H1 (cell line): ENCODE results near the gene MTFP1. TPM values are rescaled to one million over a fixed set of nuclear protein-coding genes. Genes with fewer than 3 reads are reported as not detected.

Source experiments
- CTCF ChIA-PET: fragments of 300-600 bp; sonication (Branson Sonifier 250); formaldehyde crosslinking; loops from one replicate; lab custom pipeline; 2021; ENCODE audit not compliant: partially characterized antibody; lab: Charles Lee
- POLR2A ChIA-PET: fragments of 300-600 bp; sonication (Branson Sonifier 250); formaldehyde crosslinking; loops from one replicate; lab custom pipeline; 2021; ENCODE audit warnings: inconsistent platforms; ENCODE audit not compliant: partially characterized antibody; lab: Charles Lee
- DNase-seq, 2 experiments: peaks; one replicate each; pipeline versions ENCODE4 v3.0.0 to v3.0.0-alpha.2; 2010 to 2022; ENCODE audit warnings: low spot score in 2 of 2, low read depth in 1 of 2, mixed read lengths in 1 of 2
- FAIRE-seq: peaks from 2 replicates; lab custom pipeline; 2011; peaks lifted over from hg19 to GRCh38; lab: Jason Lieb, UNC
- H2AFZ ChIP-seq: 2 replicates; pipeline ENCODE4 v1.8.1; 2012; ENCODE audit warnings: low read length, inconsistent platforms
- H2AK5ac ChIP-seq: 2 replicates; pipeline ENCODE4 v1.6.1; 2013; ENCODE audit warnings: low read depth, low read length
- H2BK120ac ChIP-seq: replicated peaks from 2 replicates; pipeline ENCODE3; 2013; ENCODE audit warnings: low read depth, low read length, inconsistent platforms
- H2BK12ac ChIP-seq: 2 replicates; pipeline ENCODE4 v1.6.1; 2013; ENCODE audit warnings: low read depth, low read length
- H2BK15ac ChIP-seq: 2 replicates; pipeline ENCODE4 v1.6.1; 2013; ENCODE audit warnings: low read length
- H2BK20ac ChIP-seq: 2 replicates; pipeline ENCODE4 v1.6.1; 2013; ENCODE audit warnings: low read length
- H2BK5ac ChIP-seq: 2 replicates; pipeline ENCODE4 v1.6.1; 2013; ENCODE audit warnings: low read depth, low read length
- H3K14ac ChIP-seq: 2 replicates; pipeline ENCODE4 v1.6.1; 2013; ENCODE audit warnings: inconsistent platforms; ENCODE audit not compliant: insufficient read length
- H3K18ac ChIP-seq: 2 replicates; pipeline ENCODE4 v1.6.1; 2013; ENCODE audit warnings: low read length; ENCODE audit errors: extremely low read depth
- H3K23ac ChIP-seq: 2 replicates; pipeline ENCODE4 v1.6.1; 2013; ENCODE audit warnings: inconsistent platforms; ENCODE audit not compliant: insufficient read length
- H3K23me2 ChIP-seq: 2 replicates; pipeline ENCODE4 v1.6.1; 2013; ENCODE audit warnings: low read depth, low read length
- H3K27ac ChIP-seq: 2 replicates; pipeline ENCODE4 v1.6.1; 2011; ENCODE audit warnings: low read depth, low read length, inconsistent platforms
- H3K27me3 ChIP-seq, 4 experiments: replicated peaks in 1 of 4; 1 replicate in 1 of 4; 2 replicates in 3 of 4; pipeline versions ENCODE4 v1.6.1 to v1.8.1; 2011 to 2013; ENCODE audit warnings: low read length in 3 of 4, mild to moderate bottlenecking in 3 of 4, inconsistent platforms in 2 of 4, mixed read lengths in 2 of 4, moderate library complexity in 1 of 4; ENCODE audit not compliant: control insufficient read depth in 3 of 4, insufficient read depth in 3 of 4; ENCODE audit errors: extremely low read depth in 1 of 4
- H3K36me3 ChIP-seq, 4 experiments: 2 replicates each; pipeline versions ENCODE4 v1.6.1 to v1.8.1; 2011 to 2013; ENCODE audit warnings: mild to moderate bottlenecking in 4 of 4, low read length in 3 of 4, moderate library complexity in 2 of 4, control low read depth in 1 of 4, inconsistent platforms in 1 of 4; ENCODE audit not compliant: insufficient read depth in 4 of 4, control insufficient read depth in 2 of 4
- H3K4ac ChIP-seq: replicated peaks from 2 replicates; pipeline ENCODE3; 2013; ENCODE audit warnings: low read length, low read depth, mixed read lengths, inconsistent platforms; ENCODE audit not compliant: insufficient read length
- H3K4me1 ChIP-seq, 4 experiments: replicated peaks in 1 of 4; 1 replicate in 1 of 4; 2 replicates in 3 of 4; pipeline versions ENCODE4 v1.6.1 to v1.8.1; 2011 to 2013; ENCODE audit warnings: low read length in 3 of 4, inconsistent platforms in 2 of 4, mixed read lengths in 1 of 4; ENCODE audit not compliant: insufficient read depth in 4 of 4, control insufficient read depth in 3 of 4
- H3K4me2 ChIP-seq, 2 experiments: 2 replicates each; pipeline versions ENCODE4 v1.6.1 to v1.8.1; 2011 to 2013; ENCODE audit warnings: low read depth in 2 of 2, low read length in 2 of 2, control low read depth in 1 of 2, inconsistent platforms in 1 of 2, mild to moderate bottlenecking in 1 of 2; ENCODE audit not compliant: insufficient read depth in 1 of 2
- H3K4me3 ChIP-seq, 4 experiments: fragments of 200-600, 300-600 bp in 1 of 4; sonication (generic), shearing (Covaris generic), sonication (Bioruptor Twin) in 1 of 4; 2 replicates each; pipeline versions ENCODE4 v1.5.1 to v1.8.1; 2011 to 2016; ENCODE audit warnings: low read length in 4 of 4, low read depth in 3 of 4, control low read depth in 2 of 4, inconsistent platforms in 2 of 4, mild to moderate bottlenecking in 2 of 4, mixed read lengths in 1 of 4, moderate library complexity in 1 of 4; ENCODE audit not compliant: insufficient read depth in 2 of 4; ENCODE audit errors: extremely low read depth in 1 of 4
- H3K56ac ChIP-seq: replicated peaks from 2 replicates; pipeline ENCODE3; 2013; ENCODE audit warnings: low read depth, mild to moderate bottlenecking, mixed read lengths, low read length, inconsistent platforms; ENCODE audit not compliant: insufficient read length
- H3K79me1 ChIP-seq: 2 replicates; pipeline ENCODE4 v1.6.1; 2013; ENCODE audit warnings: low read depth, low read length, control low read depth
- H3K79me2 ChIP-seq, 2 experiments: 2 replicates each; pipeline versions ENCODE4 v1.6.1 to v1.8.1; 2012 to 2013; ENCODE audit warnings: low read length in 2 of 2, mild to moderate bottlenecking in 2 of 2, inconsistent platforms in 1 of 2; ENCODE audit not compliant: insufficient read depth in 2 of 2, control insufficient read depth in 1 of 2
- H3K9ac ChIP-seq, 4 experiments: replicated peaks in 1 of 4; 1 replicate in 1 of 4; 2 replicates in 3 of 4; pipeline versions ENCODE4 v1.6.1 to v1.8.1; 2011 to 2013; ENCODE audit warnings: low read depth in 3 of 4, low read length in 3 of 4, control low read depth in 2 of 4, mild to moderate bottlenecking in 2 of 4, moderate library complexity in 2 of 4, inconsistent platforms in 1 of 4; ENCODE audit errors: extremely low read depth in 1 of 4
- H3K9me3 ChIP-seq, 2 experiments: 2 replicates each; pipeline versions ENCODE4 v1.6.1 to v1.8.1; 2012 to 2013; ENCODE audit warnings: mild to moderate bottlenecking in 2 of 2, moderate library complexity in 2 of 2, control low read depth in 1 of 2, inconsistent platforms in 1 of 2, low read depth in 1 of 2, low read length in 1 of 2, mixed read lengths in 1 of 2; ENCODE audit not compliant: insufficient read depth in 2 of 2
- H4K20me1 ChIP-seq, 2 experiments: replicated peaks in 1 of 2; 2 replicates each; pipeline versions ENCODE3 to v1.8.1; 2011 to 2013; ENCODE audit warnings: inconsistent platforms in 2 of 2, low read length in 2 of 2, mild to moderate bottlenecking in 1 of 2; ENCODE audit not compliant: insufficient read depth in 2 of 2, control insufficient read depth in 1 of 2
- H4K5ac ChIP-seq: 2 replicates; pipeline ENCODE4 v1.6.1; 2013; ENCODE audit warnings: low read length, low read depth, mixed read lengths, inconsistent platforms; ENCODE audit not compliant: insufficient read length
- H4K8ac ChIP-seq: 2 replicates; pipeline ENCODE4 v1.8.0; 2013; ENCODE audit warnings: mild to moderate bottlenecking, moderate library complexity, low read length, inconsistent platforms; ENCODE audit not compliant: insufficient read depth; ENCODE audit errors: extremely low read depth
- H4K91ac ChIP-seq: replicated peaks from 2 replicates; pipeline ENCODE3; 2013; ENCODE audit warnings: low read length, mixed read lengths, inconsistent platforms; ENCODE audit not compliant: insufficient read length
- CBX8 ChIP-seq: fragments of 300-800, 300-1000 bp; sonication (generic); IDR thresholded peaks from 2 replicates; pipeline ENCODE4 v1.7.1; 2016; ENCODE audit warnings: low read depth, low read length, borderline replicate concordance
- GABPA ChIP-seq: IDR thresholded peaks from 2 replicates; pipeline ENCODE4 v1.6.1; 2011; ENCODE audit warnings: mild to moderate bottlenecking, low read length, moderate library complexity, borderline replicate concordance; ENCODE audit not compliant: insufficient read depth
- POU5F1 ChIP-seq: IDR thresholded peaks from 2 replicates; pipeline ENCODE4 v1.6.1; 2011; ENCODE audit warnings: low read depth, mild to moderate bottlenecking, low read length, moderate library complexity
- SAP30 ChIP-seq: fragments of 300-600 bp; sonication (generic); IDR thresholded peaks from 2 replicates; pipeline ENCODE4 v1.7.1; 2012; ENCODE audit warnings: low read length, moderate library complexity, mild to moderate bottlenecking, inconsistent platforms; ENCODE audit not compliant: insufficient read depth, insufficient replicate concordance
- SP1 ChIP-seq: IDR thresholded peaks from 2 replicates; pipeline ENCODE4 v1.6.1; 2011; ENCODE audit warnings: low read depth, low read length
- TCF12 ChIP-seq: IDR thresholded peaks from 2 replicates; pipeline ENCODE4 v1.6.1; 2011; ENCODE audit warnings: low read depth, mild to moderate bottlenecking, low read length
- TEAD4 ChIP-seq: IDR thresholded peaks from 2 replicates; pipeline ENCODE4 v1.6.1; 2012; ENCODE audit warnings: low read depth, low read length, inconsistent platforms, mixed read lengths
- WGBS, 2 experiments: shearing (Covaris generic) in 1 of 2; methylation state at CpG; one replicate each; pipeline versions ENCODE4 v1.1.6 to v1.1.7; 2013 to 2015; ENCODE audit warnings: low lambda C conversion rate in 2 of 2, mixed read lengths in 2 of 2, inconsistent platforms in 1 of 2, low coverage in 1 of 2, missing lambda C conversion rate in 1 of 2; ENCODE audit not compliant: insufficient replicate concordance in 2 of 2, insufficient coverage in 1 of 2, insufficient read length in 1 of 2; ENCODE audit errors: extremely low coverage in 1 of 2, missing lambda C conversion rate in 1 of 2; 5-methylcytosine and 5-hydroxymethylcytosine counted together
- polyA plus RNA-seq, 7 experiments: library from polyadenylated mRNA; depleted of rRNA in 3 of 7; stranded (reverse) in 5 of 7; unstranded in 2 of 7; fragments of >200 nt in 5 of 7; fragments of 200-250 nt in 2 of 7; gene quantifications; 1 replicate in 5 of 7; 2 replicates in 1 of 7; 4 replicates in 1 of 7; pipeline versions ENCODE4 v1.2.1 to v1.2.3, GENCODE V29; 2011 to 2013; ENCODE audit warnings: missing spikeins in 2 of 7, mixed read lengths in 2 of 7
- total RNA-seq: library from RNA; stranded (reverse); fragmentation: NEBNext Ultra II Directional; extraction: Animal tissue kit (Norgen Biotek cat#: 25700); gene quantifications from 2 replicates; pipeline ENCODE4 v1.2.1, GENCODE V29; 2021
- TF ChIP-seq, protein P1 (sequence below): IDR thresholded peaks from 2 replicates; pipeline ENCODE4 v1.6.1; 2011; ENCODE audit warnings: low read length, improper control_type of control experiment
- TF ChIP-seq, protein P2 (sequence below): IDR thresholded peaks from 2 replicates; pipeline ENCODE4 v1.6.1; 2012; ENCODE audit warnings: inconsistent platforms

MTFP1 gene
- total and polyA plus RNA-seq, 2 of the 8 experiments (the other 6 are each of a cell fraction or from before 2014, with no cell fraction given): 59.8 to 98.8 TPM

DNA sequence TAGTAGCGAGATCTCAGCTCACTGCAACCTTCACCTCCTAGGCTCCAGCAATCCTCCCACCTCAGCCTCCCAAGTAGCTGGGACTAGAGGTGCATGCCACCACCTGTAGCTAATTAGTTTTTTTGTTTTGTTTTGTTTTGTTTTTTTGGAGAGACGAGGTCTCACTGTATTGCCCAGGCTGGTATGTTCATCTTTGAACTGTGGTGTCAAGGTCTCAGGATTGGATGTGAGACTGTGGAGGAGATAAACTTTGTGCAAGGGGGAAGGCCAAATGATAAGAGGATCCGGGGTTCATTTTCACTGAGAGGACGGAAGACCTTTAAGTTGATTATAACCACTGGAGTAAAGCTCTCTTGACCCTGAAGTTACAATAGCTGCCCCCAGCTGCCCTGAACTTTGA is 19.8 kb upstream of the MTFP1 start:
- H3K36me3 ChIP-seq: peaks cover 0 to 6% (median 0%) of the 10 kb centered on the region in 4 experiments; a peak in 3 of 8 replicates
- H2BK12ac ChIP-seq: no peak overlapping the region
- H3K23ac ChIP-seq: no peak overlapping the region
- no peaks in the 10 kb centered on the region for H3K9me3 ChIP-seq
- no peak overlapping the region for H4K5ac ChIP-seq
- FAIRE-seq: no peak
- H3K9ac ChIP-seq: no peak overlapping the region
- no peaks in the 10 kb centered on the region for H3K79me2 ChIP-seq
- H2BK5ac ChIP-seq: no peak overlapping the region
- POLR2A ChIA-PET: interaction anchor here (1.0 to 1.2 kb wide), 3 partner anchors 9 to 18 kb away, joined by 3 to 5 read pairs (median 5); partner anchors contain the start of gene SEC14L2
- H3K4me2 ChIP-seq: no peak overlapping the region
- no peak overlapping the region for H2BK15ac ChIP-seq
- no peak overlapping the region for H3K14ac ChIP-seq
- no peak overlapping the region for H3K4me3 ChIP-seq
- no peaks in the 10 kb centered on the region for H3K79me1 ChIP-seq
- H3K4ac ChIP-seq: no peak overlapping the region
- no peak for DNase-seq
- no peaks in the 10 kb centered on the region for H3K27me3 ChIP-seq
- CTCF ChIA-PET: interaction anchor here (0.9 to 1.8 kb wide), 7 partner anchors 9 to 150 kb away, joined by 3 to 6 read pairs (median 4); partner anchors contain the start of gene SEC14L2
- H4K20me1 ChIP-seq: peaks cover 0 to 4% of the 10 kb centered on the region in 2 experiments
- no peak overlapping the region for H3K18ac ChIP-seq
- no peak overlapping the region for H2BK120ac ChIP-seq
- H3K4me1 ChIP-seq: peaks cover 0 to 6% (median 4%) of the 10 kb centered on the region in 4 experiments; a peak in 5 of 7 replicates
- WGBS, 2 experiments: 88% methylated on average over 3 of the region's 4 CpGs; no CpG with 5 or more reads in 1 of the 2 experiments
- no peak overlapping the region for H2AK5ac ChIP-seq
- no peak overlapping the region for H4K8ac ChIP-seq
- H2BK20ac ChIP-seq: no peak overlapping the region
- H4K91ac ChIP-seq: no peak overlapping the region
- no peak overlapping the region for H3K56ac ChIP-seq
- no peaks in the 10 kb centered on the region for H3K23me2 ChIP-seq
- H3K27ac ChIP-seq: no peak overlapping the region
- no peak overlapping the region for H2AFZ ChIP-seq
- TF ChIP-seq TCF12: no peak
- TF ChIP-seq POU5F1: no peak
- TF ChIP-seq GABPA: no peak
- no peak for TF ChIP-seq CBX8
- TF ChIP-seq SP1: no peak
- TF ChIP-seq SAP30: no peak
- TF ChIP-seq, protein P1, sequence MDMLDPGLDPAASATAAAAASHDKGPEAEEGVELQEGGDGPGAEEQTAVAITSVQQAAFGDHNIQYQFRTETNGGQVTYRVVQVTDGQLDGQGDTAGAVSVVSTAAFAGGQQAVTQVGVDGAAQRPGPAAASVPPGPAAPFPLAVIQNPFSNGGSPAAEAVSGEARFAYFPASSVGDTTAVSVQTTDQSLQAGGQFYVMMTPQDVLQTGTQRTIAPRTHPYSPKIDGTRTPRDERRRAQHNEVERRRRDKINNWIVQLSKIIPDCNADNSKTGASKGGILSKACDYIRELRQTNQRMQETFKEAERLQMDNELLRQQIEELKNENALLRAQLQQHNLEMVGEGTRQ: no peak
- no peak for TF ChIP-seq TEAD4
- TF ChIP-seq, protein P2, sequence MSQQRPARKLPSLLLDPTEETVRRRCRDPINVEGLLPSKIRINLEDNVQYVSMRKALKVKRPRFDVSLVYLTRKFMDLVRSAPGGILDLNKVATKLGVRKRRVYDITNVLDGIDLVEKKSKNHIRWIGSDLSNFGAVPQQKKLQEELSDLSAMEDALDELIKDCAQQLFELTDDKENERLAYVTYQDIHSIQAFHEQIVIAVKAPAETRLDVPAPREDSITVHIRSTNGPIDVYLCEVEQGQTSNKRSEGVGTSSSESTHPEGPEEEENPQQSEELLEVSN: no peak
